DOHH2 (cell line): Measurements from ENCODE around the gene JAK3.

ENCODE experiments used
- H3F3A ChIP-seq: fragments of 200-600 bp; sonication (generic), shearing (Covaris generic); 2 replicates; pipeline ENCODE4 v1.6.0; 2016; ENCODE audit warnings: antibody characterized with exemption, mild to moderate bottlenecking; ENCODE audit not compliant: control insufficient read depth, insufficient read depth
- H3K27ac ChIP-seq: fragments of 200-600 bp; sonication (generic); 2 replicates; pipeline ENCODE4 v1.5.1; 2014; ENCODE audit warnings: low read depth, mild to moderate bottlenecking, low read length, moderate library complexity
- H3K27me3 ChIP-seq: fragments of 200-600 bp; sonication (generic); 2 replicates; pipeline ENCODE4 v1.6.1; 2014; ENCODE audit warnings: mild to moderate bottlenecking, low read length, mixed read lengths; ENCODE audit not compliant: control insufficient read depth
- H3K36me3 ChIP-seq: fragments of 200-600 bp; sonication (generic); 2 replicates; pipeline ENCODE4 v1.6.1; 2014; ENCODE audit warnings: mild to moderate bottlenecking, low read length, moderate library complexity, mixed read lengths; ENCODE audit not compliant: control insufficient read depth
- H3K4me1 ChIP-seq: fragments of 200-600 bp; sonication (generic); 2 replicates; pipeline ENCODE4 v1.6.1; 2014; ENCODE audit warnings: mild to moderate bottlenecking, low read length, mixed read lengths; ENCODE audit not compliant: control insufficient read depth
- H3K4me2 ChIP-seq: fragments of 200-600 bp; sonication (generic); 2 replicates; pipeline ENCODE4 v1.6.0; 2014; ENCODE audit warnings: mild to moderate bottlenecking, low read length, moderate library complexity
- H3K4me3 ChIP-seq: fragments of 200-600 bp; sonication (generic); 2 replicates; pipeline ENCODE4 v1.5.1; 2014; ENCODE audit warnings: mild to moderate bottlenecking, low read length, mixed read lengths
- H3K79me2 ChIP-seq: fragments of 200-600 bp; sonication (generic); 2 replicates; pipeline ENCODE4 v1.6.1; 2014; ENCODE audit warnings: mild to moderate bottlenecking, low read length, mixed read lengths; ENCODE audit not compliant: control insufficient read depth
- H3K9me2 ChIP-seq: fragments of 200-600 bp; sonication (generic); replicated peaks from 2 replicates; pipeline ENCODE4 v1.6.1; 2014; ENCODE audit warnings: mild to moderate bottlenecking, low read length, mixed read lengths; ENCODE audit not compliant: control insufficient read depth
- H3K9me3 ChIP-seq: fragments of 200-600 bp; sonication (generic); 2 replicates; pipeline ENCODE4 v1.6.1; 2014; ENCODE audit warnings: antibody characterized with exemption, low read length, mixed read lengths; ENCODE audit not compliant: control insufficient read depth, insufficient read depth
- H4K20me1 ChIP-seq: fragments of 200-600 bp; sonication (generic); 2 replicates; pipeline ENCODE4 v1.6.0; 2014; ENCODE audit warnings: low read depth, mild to moderate bottlenecking, antibody characterized with exemption, low read length, moderate library complexity; ENCODE audit not compliant: control insufficient read depth, insufficient read depth
- EZH2phosphoT487 ChIP-seq: fragments of 200-600 bp; sonication (generic); IDR thresholded peaks from 2 replicates; pipeline ENCODE4 v1.6.1; 2017; ENCODE audit warnings: borderline replicate concordance, mild to moderate bottlenecking, antibody characterized with exemption, low read length, moderate library complexity, mixed read lengths
- TF ChIP-seq, protein P1 (sequence below): fragments of 200-600 bp; sonication (generic); IDR thresholded peaks from one replicate; pipeline ENCODE4 v1.5.1; 2014; ENCODE audit warnings: antibody characterized with exemption, mild to moderate bottlenecking, low read depth, low read length; ENCODE audit not compliant: poor library complexity, severe bottlenecking

JAK3 gene

GRCh38 chr19:17811681-17812080 lies 36.1 kb downstream of the JAK3 start:
- Histone ChIP-seq H3F3A (no peaks in the 10 kb centered on the region), H3K79me2 (no peaks in the 10 kb centered on the region), H3K27ac (no peak overlapping the region), H3K9me2 (no peaks in the 10 kb centered on the region), H3K4me2 (no peak overlapping the region), H3K4me3 (no peak overlapping the region), H3K9me3 (no peaks in the 10 kb centered on the region), H4K20me1 (no peaks in the 10 kb centered on the region), H3K4me1 (no peaks in the 10 kb centered on the region), H3K27me3 (peaks cover 13% of the 10 kb centered on the region), H3K36me3 (no peaks in the 10 kb centered on the region)
- TF ChIP-seq, protein P1, sequence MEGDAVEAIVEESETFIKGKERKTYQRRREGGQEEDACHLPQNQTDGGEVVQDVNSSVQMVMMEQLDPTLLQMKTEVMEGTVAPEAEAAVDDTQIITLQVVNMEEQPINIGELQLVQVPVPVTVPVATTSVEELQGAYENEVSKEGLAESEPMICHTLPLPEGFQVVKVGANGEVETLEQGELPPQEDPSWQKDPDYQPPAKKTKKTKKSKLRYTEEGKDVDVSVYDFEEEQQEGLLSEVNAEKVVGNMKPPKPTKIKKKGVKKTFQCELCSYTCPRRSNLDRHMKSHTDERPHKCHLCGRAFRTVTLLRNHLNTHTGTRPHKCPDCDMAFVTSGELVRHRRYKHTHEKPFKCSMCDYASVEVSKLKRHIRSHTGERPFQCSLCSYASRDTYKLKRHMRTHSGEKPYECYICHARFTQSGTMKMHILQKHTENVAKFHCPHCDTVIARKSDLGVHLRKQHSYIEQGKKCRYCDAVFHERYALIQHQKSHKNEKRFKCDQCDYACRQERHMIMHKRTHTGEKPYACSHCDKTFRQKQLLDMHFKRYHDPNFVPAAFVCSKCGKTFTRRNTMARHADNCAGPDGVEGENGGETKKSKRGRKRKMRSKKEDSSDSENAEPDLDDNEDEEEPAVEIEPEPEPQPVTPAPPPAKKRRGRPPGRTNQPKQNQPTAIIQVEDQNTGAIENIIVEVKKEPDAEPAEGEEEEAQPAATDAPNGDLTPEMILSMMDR: no peak
- no peak for TF ChIP-seq EZH2phosphoT487

- TF ChIP-seq, protein P1: no peak
- TF ChIP-seq EZH2phosphoT487: no peak
- H3K79me2 ChIP-seq: no peaks in the 10 kb centered on the region
- H3K9me3 ChIP-seq: no peaks in the 10 kb centered on the region
- H3K4me3 ChIP-seq: no peak overlapping the region
- H3K27me3 ChIP-seq: peaks cover 13% of the 10 kb centered on the region
- no peaks in the 10 kb centered on the region for H4K20me1 ChIP-seq
- no peak overlapping the region for H3K4me2 ChIP-seq
- H3K27ac ChIP-seq: no peak overlapping the region
- no peaks in the 10 kb centered on the region for H3K36me3 ChIP-seq
- H3K4me1 ChIP-seq: no peaks in the 10 kb centered on the region
- H3K9me2 ChIP-seq: no peaks in the 10 kb centered on the region
- no peaks in the 10 kb centered on the region for H3F3A ChIP-seq
Observed at GRCh38 chr19:17811103-17811502, 36.7 kb downstream of the JAK3 start.

GRCh38 chr19:17807731-17808316 lies 40.0 kb downstream of the JAK3 start:
- Histone ChIP-seq H3K4me1 (no peaks in the 10 kb centered on the region), H3K9me2 (no peaks in the 10 kb centered on the region), H3F3A (no peaks in the 10 kb centered on the region), H3K79me2 (no peaks in the 10 kb centered on the region), H3K4me3 (no peak overlapping the region), H3K4me2 (no peak overlapping the region), H3K27ac (no peak overlapping the region), H3K9me3 (no peaks in the 10 kb centered on the region), H3K27me3 (peaks cover 17% of the 10 kb centered on the region), H4K20me1 (no peaks in the 10 kb centered on the region), H3K36me3 (no peaks in the 10 kb centered on the region)
- TF ChIP-seq EZH2phosphoT487: no peak
- TF ChIP-seq, protein P1: no peak
